CD14-positive monocyte (primary cell): Measurements from ENCODE around the gene KAT6B. TPM values are rescaled to one million over a fixed set of nuclear protein-coding genes. Genes with fewer than 3 reads are reported as not detected.

Source experiments
- DNase-seq, 3 donors: peaks; one replicate each; pipeline ENCODE4 v3.0.0-alpha.2; 2011 to 2022
- H2AFZ ChIP-seq: 2 replicates; pipeline ENCODE4 v1.6.0; 2012; ENCODE audit warnings: mild to moderate bottlenecking, low read depth, low read length, inconsistent platforms; ENCODE audit not compliant: insufficient read depth, poor library complexity, severe bottlenecking
- H3K27ac ChIP-seq, 2 donors: 1 replicate in 1 of 2; 2 replicates in 1 of 2; pipeline ENCODE4 v1.5.1; 2012 to 2013; ENCODE audit warnings: low read length in 2 of 2, control low read depth in 1 of 2, inconsistent platforms in 1 of 2, low read depth in 1 of 2, mild to moderate bottlenecking in 1 of 2
- H3K27me3 ChIP-seq, 2 donors: one replicate each; pipeline versions ENCODE4 v1.6.0 to v1.6.1; 2011 to 2013; ENCODE audit warnings: low read length in 2 of 2; ENCODE audit not compliant: control insufficient read depth in 2 of 2, insufficient read depth in 2 of 2
- H3K36me3 ChIP-seq, 2 donors: replicated peaks in 1 of 2; 1 replicate in 1 of 2; 2 replicates in 1 of 2; pipeline versions ENCODE4 v1.5.1 to v1.6.1; 2012 to 2013; ENCODE audit warnings: low read length in 2 of 2, control low read depth in 1 of 2, inconsistent platforms in 1 of 2, mild to moderate bottlenecking in 1 of 2; ENCODE audit not compliant: insufficient read depth in 2 of 2, control insufficient read depth in 1 of 2
- H3K4me1 ChIP-seq, 2 donors: 1 replicate in 1 of 2; 2 replicates in 1 of 2; pipeline versions ENCODE4 v1.5.1 to v1.6.1; 2012 to 2013; ENCODE audit warnings: low read length in 2 of 2, control low read depth in 1 of 2, inconsistent platforms in 1 of 2, mild to moderate bottlenecking in 1 of 2, moderate library complexity in 1 of 2; ENCODE audit not compliant: insufficient read depth in 2 of 2, control insufficient read depth in 1 of 2
- H3K4me2 ChIP-seq: replicated peaks from 2 replicates; pipeline ENCODE3; 2012; ENCODE audit warnings: low read length, moderate library complexity, mild to moderate bottlenecking; ENCODE audit not compliant: poor library complexity, severe bottlenecking; ENCODE audit errors: extremely low read depth
- H3K4me3 ChIP-seq, 3 experiments: fragments of 200-600 bp in 1 of 3; sonication (generic) in 1 of 3; replicated peaks in 1 of 3; 1 replicate in 2 of 3; 2 replicates in 1 of 3; pipeline ENCODE4 v1.5.1; 2011 to 2013; ENCODE audit warnings: low read length in 3 of 3, mild to moderate bottlenecking in 3 of 3, control low read depth in 2 of 3, low read depth in 2 of 3, inconsistent platforms in 1 of 3, moderate library complexity in 1 of 3
- H3K79me2 ChIP-seq: 2 replicates; pipeline ENCODE4 v1.6.0; 2012; ENCODE audit warnings: mild to moderate bottlenecking, control low read depth, inconsistent platforms, low read length, moderate library complexity; ENCODE audit not compliant: insufficient read depth
- H3K9ac ChIP-seq: 2 replicates; pipeline ENCODE4 v1.6.0; 2017; ENCODE audit warnings: low read length, mild to moderate bottlenecking; ENCODE audit not compliant: insufficient read depth, poor library complexity, severe bottlenecking
- H3K9me3 ChIP-seq, 2 donors: replicated peaks in 1 of 2; 1 replicate in 1 of 2; 2 replicates in 1 of 2; pipeline versions ENCODE4 v1.5.1 to v1.6.1; 2012 to 2013; ENCODE audit warnings: low read length in 2 of 2, control low read depth in 1 of 2; ENCODE audit not compliant: control insufficient read depth in 1 of 2, insufficient read depth in 1 of 2
- H4K20me1 ChIP-seq: 2 replicates; pipeline ENCODE4 v1.6.0; 2012; ENCODE audit warnings: mild to moderate bottlenecking, low read length, control low read depth, moderate library complexity; ENCODE audit not compliant: insufficient read depth
- H3K27ac Mint-ChIP-seq, 7 donors: one replicate each; pipeline ENCODE4 v1.8.0; 2020; ENCODE audit warnings: mild to moderate bottlenecking in 7 of 7, mixed read lengths in 7 of 7, moderate library complexity in 6 of 7, inconsistent platforms in 2 of 7
- H3K27me3 Mint-ChIP-seq, 3 donors: one replicate each; pipeline ENCODE4 v1.8.0; 2021 to 2022; ENCODE audit warnings: low read depth in 3 of 3, mild to moderate bottlenecking in 3 of 3, mixed read lengths in 3 of 3, moderate library complexity in 3 of 3, inconsistent platforms in 1 of 3
- H3K36me3 Mint-ChIP-seq, 2 donors: one replicate each; pipeline ENCODE4 v1.8.0; 2020; ENCODE audit warnings: mixed read lengths in 2 of 2, inconsistent platforms in 1 of 2, mild to moderate bottlenecking in 1 of 2
- H3K4me1 Mint-ChIP-seq: one replicate; pipeline ENCODE4 v1.8.0; 2020; ENCODE audit warnings: mild to moderate bottlenecking, mixed read lengths
- H3K4me3 Mint-ChIP-seq, 2 donors: one replicate each; pipeline ENCODE4 v1.8.0; 2020; ENCODE audit warnings: mild to moderate bottlenecking in 2 of 2, mixed read lengths in 2 of 2, moderate library complexity in 1 of 2
- H3K9me3 Mint-ChIP-seq, 7 donors: one replicate each; pipeline ENCODE4 v1.8.0; 2020 to 2022; ENCODE audit warnings: mixed read lengths in 7 of 7, mild to moderate bottlenecking in 6 of 7, moderate library complexity in 6 of 7, inconsistent platforms in 2 of 7
- WGBS: methylation state at CpG from one replicate; pipeline ENCODE4 v1.1.5; 2013; ENCODE audit warnings: missing lambda C conversion rate; ENCODE audit not compliant: insufficient coverage; 5-methylcytosine and 5-hydroxymethylcytosine counted together
- intact Hi-C, 2 donors: fragments of 100-400 bp; cut with micrococcal nuclease; formaldehyde crosslinking; loops; one replicate each; pipeline versions ENCODE4 v1.15.0 to v1.15.1; 2023
- polyA plus RNA-seq, 3 donors: library from polyadenylated mRNA; depleted of rRNA in 1 of 3; unstranded in 2 of 3; stranded (reverse) in 1 of 3; fragments of 300-500 nt in 2 of 3; fragments of >200 nt in 1 of 3; fragmentation: Illumina TruSeq in 2 of 3; gene quantifications; 1 replicate in 2 of 3; 2 replicates in 1 of 3; pipeline ENCODE4 v1.2.3, GENCODE V29; 2012 to 2021
- TF ChIP-seq, protein P1 (sequence below): fragments of 200-600 bp; IDR thresholded peaks from one replicate; pipeline ENCODE4 v1.8.0; 2022; ENCODE audit warnings: antibody characterized with exemption, mild to moderate bottlenecking

Gene KAT6B
- polyA plus RNA-seq, 3 donors, result 3.3 to 6.4 (median 6.2) TPM

- H3K27me3 ChIP-seq, result no peaks in the 10 kb centered on the region
- DNase-seq, result no peak
- TF ChIP-seq, protein P1, sequence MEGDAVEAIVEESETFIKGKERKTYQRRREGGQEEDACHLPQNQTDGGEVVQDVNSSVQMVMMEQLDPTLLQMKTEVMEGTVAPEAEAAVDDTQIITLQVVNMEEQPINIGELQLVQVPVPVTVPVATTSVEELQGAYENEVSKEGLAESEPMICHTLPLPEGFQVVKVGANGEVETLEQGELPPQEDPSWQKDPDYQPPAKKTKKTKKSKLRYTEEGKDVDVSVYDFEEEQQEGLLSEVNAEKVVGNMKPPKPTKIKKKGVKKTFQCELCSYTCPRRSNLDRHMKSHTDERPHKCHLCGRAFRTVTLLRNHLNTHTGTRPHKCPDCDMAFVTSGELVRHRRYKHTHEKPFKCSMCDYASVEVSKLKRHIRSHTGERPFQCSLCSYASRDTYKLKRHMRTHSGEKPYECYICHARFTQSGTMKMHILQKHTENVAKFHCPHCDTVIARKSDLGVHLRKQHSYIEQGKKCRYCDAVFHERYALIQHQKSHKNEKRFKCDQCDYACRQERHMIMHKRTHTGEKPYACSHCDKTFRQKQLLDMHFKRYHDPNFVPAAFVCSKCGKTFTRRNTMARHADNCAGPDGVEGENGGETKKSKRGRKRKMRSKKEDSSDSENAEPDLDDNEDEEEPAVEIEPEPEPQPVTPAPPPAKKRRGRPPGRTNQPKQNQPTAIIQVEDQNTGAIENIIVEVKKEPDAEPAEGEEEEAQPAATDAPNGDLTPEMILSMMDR, result no peak
- H3K9me3 Mint-ChIP-seq, result peaks cover 0 to 1% (median 0%) of the 10 kb centered on the region in 7 donors
- no peak overlapping the region for H3K4me3 Mint-ChIP-seq
- H3K79me2 ChIP-seq, result peaks cover 26% of the 10 kb centered on the region
- H3K9ac ChIP-seq, result no peak overlapping the region
- H3K27me3 Mint-ChIP-seq, result no peaks in the 10 kb centered on the region
- H3K36me3 Mint-ChIP-seq, result peaks cover 2 to 3% of the 10 kb centered on the region in 2 donors
- H3K36me3 ChIP-seq, result no peaks in the 10 kb centered on the region
- no peaks in the 10 kb centered on the region for H3K9me3 ChIP-seq
- peak overlapping the region; percentile 71 to 90 (median 84) for H3K27ac Mint-ChIP-seq
- H3K4me3 ChIP-seq, result no peak overlapping the region
- H2AFZ ChIP-seq, result no peak overlapping the region
- no peak overlapping the region for H3K4me2 ChIP-seq
- peaks cover 32% of the 10 kb centered on the region for H3K4me1 Mint-ChIP-seq
- H3K4me1 ChIP-seq, result peaks cover 16 to 21% of the 10 kb centered on the region in 2 donors
- H3K27ac ChIP-seq, result peak overlapping the region in 1 of 2 donors; percentile 75
- H4K20me1 ChIP-seq, result peaks cover 7% of the 10 kb centered on the region
- intact Hi-C loops, result no loop called here
Observed at GRCh38 chr10:74889662-74889998, 63.2 kb downstream of the KAT6B start.

DNA sequence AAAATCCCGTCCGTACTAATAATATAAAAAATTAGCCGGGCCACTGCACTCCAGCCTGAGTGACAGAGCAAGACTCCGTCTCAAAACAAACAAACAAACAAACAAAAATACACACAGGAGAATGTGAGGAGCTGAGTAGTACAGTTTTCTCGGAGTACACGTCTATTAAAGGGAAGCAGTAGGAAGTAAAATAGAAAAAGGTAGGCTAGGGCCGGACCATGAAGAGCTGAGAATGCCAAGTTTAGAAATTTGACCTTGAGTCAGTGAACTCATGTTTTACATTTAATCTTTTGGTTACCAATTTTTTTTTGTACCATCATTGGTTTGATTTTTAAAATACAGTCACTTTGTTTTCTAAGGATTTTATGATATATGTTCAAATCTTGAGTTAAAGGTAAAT, 64.1 kb downstream of the KAT6B start:
- H3K27ac ChIP-seq, result no peak overlapping the region
- no peak overlapping the region for H3K4me2 ChIP-seq
- Mint-ChIP-seq H3K27ac (peak overlapping the region in 1 of 7 donors; percentile 13), H3K27me3 (no peaks in the 10 kb centered on the region), H3K4me3 (no peak overlapping the region), H3K36me3 (peaks cover 2 to 3% of the 10 kb centered on the region in 2 donors), H3K9me3 (peaks cover 0 to 1% (median 0%) of the 10 kb centered on the region in 7 donors), H3K4me1 (peaks cover 32% of the 10 kb centered on the region)
- no peak for DNase-seq
- peaks cover 29% of the 10 kb centered on the region for H3K79me2 ChIP-seq
- H3K36me3 ChIP-seq, result no peaks in the 10 kb centered on the region
- peaks cover 7% of the 10 kb centered on the region for H4K20me1 ChIP-seq
- no peaks in the 10 kb centered on the region for H3K9me3 ChIP-seq
- intact Hi-C loops, result loop anchor here in 1 of 2 donors (10.0 kb wide), 1 partner anchor 66 kb away; the partner anchor contains the start of gene KAT6B
- TF ChIP-seq, protein P1, result no peak
- H3K4me3 ChIP-seq, result no peak overlapping the region
- H3K4me1 ChIP-seq, result peaks cover 16 to 21% of the 10 kb centered on the region in 2 donors
- H2AFZ ChIP-seq, result no peak overlapping the region
- H3K9ac ChIP-seq, result no peak overlapping the region
- no peaks in the 10 kb centered on the region for H3K27me3 ChIP-seq
- WGBS, result 100% methylated on average over 2 of the region's 7 CpGs
